HCT116 (cell line): ENCODE results near the gene RNF166. TPM values are rescaled to one million over a fixed set of nuclear protein-coding genes. Genes with fewer than 3 reads are reported as not detected.

Experiments
- ATAC-seq: fragments of 200-7000 bp; cut with Tn5 transposase; 2 replicates; pipeline ENCODE4 v1.9.1; 2020; ENCODE audit warnings: mild to moderate bottlenecking, moderate library complexity
- BruUV-seq: library from RNA; stranded (reverse); fragments of 400-500 nt; replicated peaks from 2 replicates; lab custom pipeline; 2021; lab: Mats Ljungman, UMichigan
- CTCF ChIA-PET: fragments of 300-600 bp; sonication (Branson Sonifier 250); formaldehyde crosslinking; loops from one replicate; lab custom pipeline; 2021; ENCODE audit warnings: antibody characterized with exemption; lab: Charles Lee
- POLR2A ChIA-PET: fragments of 300-600, 350-600 bp; sonication (Branson Sonifier 250); formaldehyde crosslinking; loops from one replicate; lab custom pipeline; 2021; ENCODE audit warnings: antibody characterized with exemption; lab: Charles Lee
- RAD21 ChIA-PET, 2 experiments: fragments of 300-600 bp; sonication (Branson Sonifier 250); formaldehyde crosslinking; loops; one replicate each; lab custom pipeline; 2023; ENCODE audit warnings: low total read pairs in 2 of 2; ENCODE audit not compliant: uncharacterized antibody in 2 of 2, unreplicated experiment in 2 of 2, low non-redundant PET in 1 of 2; lab: Charles Lee
- DNase-seq: peaks from one replicate; pipeline ENCODE4 v3.0.0-alpha.2; 2010; ENCODE audit warnings: low read depth, low spot score
- H2AFZ ChIP-seq: fragments of 200-600 bp; shearing (Covaris generic), sonication (generic); 2 replicates; pipeline ENCODE4 v1.6.1; 2017; ENCODE audit warnings: low read depth, mixed run types, mixed read lengths, antibody characterized with exemption, low read length; ENCODE audit not compliant: poor library complexity, severe bottlenecking
- H3K27ac ChIP-seq: 2 replicates; pipeline ENCODE4 v1.5.1; 2012; ENCODE audit warnings: low read depth, low read length
- H3K27me3 ChIP-seq: fragments of 200-600 bp; sonication (generic); 2 replicates; pipeline ENCODE4 v1.6.1; 2016; ENCODE audit warnings: mixed run types, low read length, mixed read lengths; ENCODE audit not compliant: insufficient read depth
- H3K36me3 ChIP-seq, 2 experiments: fragments of 200-500 bp in 1 of 2; fragments of 200-600 bp in 1 of 2; sonication (Bioruptor generic) in 1 of 2; sonication (generic) in 1 of 2; 2 replicates each; pipeline versions ENCODE4 v1.5.1 to v1.6.1; 2014 to 2016; ENCODE audit warnings: low read length in 2 of 2, inconsistent platforms in 1 of 2, mixed read lengths in 1 of 2, mixed run types in 1 of 2; ENCODE audit not compliant: insufficient read depth in 2 of 2, control insufficient read depth in 1 of 2
- H3K4me1 ChIP-seq, 2 experiments: fragments of 200-600 bp in 1 of 2; sonication (generic) in 1 of 2; 2 replicates each; pipeline versions ENCODE4 v1.5.1 to v1.6.1; 2012 to 2017; ENCODE audit warnings: low read length in 2 of 2, inconsistent platforms in 1 of 2, mild to moderate bottlenecking in 1 of 2, mixed read lengths in 1 of 2, mixed run types in 1 of 2, moderate library complexity in 1 of 2; ENCODE audit not compliant: insufficient read depth in 2 of 2, control insufficient read depth in 1 of 2
- H3K4me2 ChIP-seq: fragments of 200-600 bp; sonication (generic); 2 replicates; pipeline ENCODE4 v1.6.1; 2017; ENCODE audit warnings: mixed run types, low read length, mixed read lengths
- H3K4me3 ChIP-seq, 2 experiments: fragments of 200-600 bp in 1 of 2; sonication (generic) in 1 of 2; replicated peaks in 1 of 2; 2 replicates each; pipeline ENCODE4 v1.5.1; 2011 to 2016; ENCODE audit warnings: low read length in 2 of 2, control low read depth in 1 of 2, low read depth in 1 of 2, mild to moderate bottlenecking in 1 of 2, mixed read lengths in 1 of 2, mixed run types in 1 of 2
- H3K79me2 ChIP-seq: fragments of 200-600 bp; sonication (generic); 2 replicates; pipeline ENCODE4 v1.6.1; 2017; ENCODE audit warnings: mild to moderate bottlenecking, mixed run types, low read length, moderate library complexity, mixed read lengths; ENCODE audit not compliant: insufficient read depth
- H3K9ac ChIP-seq: fragments of 200-600 bp; sonication (generic); 2 replicates; pipeline ENCODE4 v1.6.1; 2016; ENCODE audit warnings: low read length, mixed read lengths
- H3K9me2 ChIP-seq: fragments of 200-600 bp; sonication (generic), shearing (Covaris generic); 2 replicates; pipeline ENCODE4 v1.6.1; 2017; ENCODE audit warnings: mixed run types, mild to moderate bottlenecking, moderate library complexity; ENCODE audit not compliant: insufficient read depth
- H3K9me3 ChIP-seq, 2 experiments: fragments of 200-500 bp in 1 of 2; fragments of 200-600 bp in 1 of 2; sonication (Bioruptor generic) in 1 of 2; sonication (generic) in 1 of 2; 2 replicates each; pipeline ENCODE4 v1.6.1; 2014 to 2017; ENCODE audit warnings: low read length in 2 of 2, mixed read lengths in 2 of 2, inconsistent platforms in 1 of 2, low read depth in 1 of 2, mild to moderate bottlenecking in 1 of 2, mixed run types in 1 of 2, moderate library complexity in 1 of 2; ENCODE audit not compliant: control insufficient read depth in 1 of 2, insufficient read depth in 1 of 2
- H4K20me1 ChIP-seq: fragments of 200-600 bp; sonication (generic), shearing (Covaris generic); 2 replicates; pipeline ENCODE4 v1.6.1; 2017; ENCODE audit warnings: mixed run types, mild to moderate bottlenecking, moderate library complexity; ENCODE audit not compliant: insufficient read depth
- EGR1 ChIP-seq: IDR thresholded peaks from 2 replicates; pipeline ENCODE4 v1.6.1; 2012; ENCODE audit warnings: low read depth
- ELF1 ChIP-seq: IDR thresholded peaks from 2 replicates; pipeline ENCODE4 v1.6.1; 2012; ENCODE audit warnings: low read depth, borderline replicate concordance
- FOSL1 ChIP-seq: IDR thresholded peaks from 2 replicates; pipeline ENCODE4 v1.6.1; 2012; ENCODE audit warnings: low read depth
- JUND ChIP-seq: IDR thresholded peaks from 2 replicates; pipeline ENCODE4 v1.6.1; 2012
- SIN3A ChIP-seq: IDR thresholded peaks from 2 replicates; pipeline ENCODE4 v1.6.1; 2012; ENCODE audit warnings: low read depth
- SRF ChIP-seq: IDR thresholded peaks from 2 replicates; pipeline ENCODE4 v1.6.1; 2012; ENCODE audit warnings: low read depth
- ZNF274 ChIP-seq: fragments of 200-500 bp; sonication (Bioruptor generic); IDR thresholded peaks from 2 replicates; pipeline ENCODE4 v1.6.1; 2014; ENCODE audit warnings: mild to moderate bottlenecking, low read depth, low read length, inconsistent platforms
- intact Hi-C: fragments of 100-400 bp; cut with micrococcal nuclease; formaldehyde crosslinking; loops from 2 replicates; pipeline ENCODE4 v1.10.0; 2022
- total RNA-seq: library from RNA; stranded (reverse); gene quantifications from one replicate; pipeline ENCODE4 v1.2.1, GENCODE V29; 2021; ENCODE audit not compliant: unreplicated experiment
- TF ChIP-seq, protein P1 (sequence below): IDR thresholded peaks from 2 replicates; pipeline ENCODE4 v1.6.1; 2012
- TF ChIP-seq, protein P2 (sequence below), 3 experiments: fragments of 200-600 bp in 1 of 3; sonication (generic) in 1 of 3; IDR thresholded peaks in 2 of 3; conservative IDR thresholded peaks in 1 of 3; 2 replicates each; pipeline ENCODE4 v1.5.1; 2012 to 2017; ENCODE audit warnings: low read depth in 2 of 3, low read length in 2 of 3, antibody characterized with exemption in 1 of 3, borderline replicate concordance in 1 of 3, control low read depth in 1 of 3, mild to moderate bottlenecking in 1 of 3, mixed read lengths in 1 of 3, mixed run types in 1 of 3, moderate library complexity in 1 of 3; ENCODE audit not compliant: insufficient read depth in 1 of 3
- TF ChIP-seq, protein P3 (sequence below): IDR thresholded peaks from 2 replicates; pipeline ENCODE4 v1.6.1; 2011; ENCODE audit warnings: mild to moderate bottlenecking, low read length, moderate library complexity; ENCODE audit not compliant: insufficient replicate concordance; ENCODE audit errors: extremely low read depth
- TF ChIP-seq, protein P4 (sequence below): IDR thresholded peaks from 2 replicates; pipeline ENCODE4 v1.6.1; 2012; ENCODE audit warnings: low read depth

The RNF166 gene
- total RNA-seq, 1 experiment from 2014 or later = 39.4 TPM

DNA sequence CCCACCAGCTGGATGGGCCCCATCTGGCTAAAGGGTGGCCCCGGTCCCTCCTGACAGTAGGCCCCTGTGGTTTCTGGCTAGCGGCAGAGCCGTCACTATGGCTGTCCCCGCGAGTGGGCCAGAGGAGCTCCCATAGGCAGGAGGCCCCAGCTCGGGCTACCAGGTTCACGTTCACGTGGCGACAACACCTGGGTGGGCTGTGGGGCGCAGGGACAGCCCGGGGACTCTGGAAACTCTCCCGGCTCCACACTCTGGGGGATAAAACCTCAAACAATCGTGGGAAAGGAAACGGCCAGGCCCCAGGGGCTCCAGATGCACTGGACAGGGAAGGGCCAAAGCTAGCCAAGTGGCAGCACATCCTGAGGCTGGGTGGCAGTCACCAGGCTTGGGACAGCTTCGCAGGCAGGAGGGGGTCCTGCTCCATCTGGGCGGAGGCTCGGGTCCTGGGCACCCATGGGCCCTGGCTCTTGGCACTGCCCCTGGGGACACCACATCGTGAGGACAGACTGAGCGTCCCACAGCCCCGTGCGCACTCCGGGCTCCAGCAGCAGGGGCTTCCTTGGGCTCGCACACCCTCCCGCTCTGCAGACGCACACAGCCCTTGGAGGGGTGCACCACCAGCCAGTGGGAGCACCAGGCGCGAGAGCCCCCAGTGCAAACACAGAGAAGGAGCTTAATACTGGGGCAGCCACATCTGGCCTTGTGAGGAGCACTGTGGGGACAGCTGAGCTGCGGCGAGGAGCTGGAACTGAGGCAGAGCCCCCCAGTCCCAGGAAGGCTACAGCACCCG is 4.4 kb downstream of the RNF166 start:
- ChIA-PET POLR2A (no interaction called here), CTCF (interaction anchor here (0.6 kb wide), 1 partner anchor 141 kb away, joined by 3 read pairs; no protein-coding TSS in a partner anchor)
- Histone ChIP-seq H3K9me3 (no peaks in the 10 kb centered on the region), H3K4me3 (no peak overlapping the region), H3K27ac (no peak overlapping the region; the same call in 1 of the 2 replicates), H3K27me3 (no peaks in the 10 kb centered on the region), H4K20me1 (no peaks in the 10 kb centered on the region), H3K79me2 (peaks cover 14% of the 10 kb centered on the region), H3K4me2 (no peak overlapping the region), H3K9me2 (no peaks in the 10 kb centered on the region), H3K36me3 (peaks cover 2 to 3% of the 10 kb centered on the region in 2 experiments; a peak in 1 of 4 replicates), H3K4me1 (peaks cover 7 to 8% of the 10 kb centered on the region in 2 experiments; a peak in 3 of 4 replicates)
- ATAC-seq (no peak), DNase-seq (no peak)
- TF ChIP-seq ZNF274 (no peak), JUND (no peak), SRF (no peak), SIN3A (no peak), ELF1 (no peak), FOSL1 (no peak), EGR1 (no peak)
- TF ChIP-seq, protein P1, sequence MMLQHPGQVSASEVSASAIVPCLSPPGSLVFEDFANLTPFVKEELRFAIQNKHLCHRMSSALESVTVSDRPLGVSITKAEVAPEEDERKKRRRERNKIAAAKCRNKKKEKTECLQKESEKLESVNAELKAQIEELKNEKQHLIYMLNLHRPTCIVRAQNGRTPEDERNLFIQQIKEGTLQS = no peak
- TF ChIP-seq, protein P2, sequence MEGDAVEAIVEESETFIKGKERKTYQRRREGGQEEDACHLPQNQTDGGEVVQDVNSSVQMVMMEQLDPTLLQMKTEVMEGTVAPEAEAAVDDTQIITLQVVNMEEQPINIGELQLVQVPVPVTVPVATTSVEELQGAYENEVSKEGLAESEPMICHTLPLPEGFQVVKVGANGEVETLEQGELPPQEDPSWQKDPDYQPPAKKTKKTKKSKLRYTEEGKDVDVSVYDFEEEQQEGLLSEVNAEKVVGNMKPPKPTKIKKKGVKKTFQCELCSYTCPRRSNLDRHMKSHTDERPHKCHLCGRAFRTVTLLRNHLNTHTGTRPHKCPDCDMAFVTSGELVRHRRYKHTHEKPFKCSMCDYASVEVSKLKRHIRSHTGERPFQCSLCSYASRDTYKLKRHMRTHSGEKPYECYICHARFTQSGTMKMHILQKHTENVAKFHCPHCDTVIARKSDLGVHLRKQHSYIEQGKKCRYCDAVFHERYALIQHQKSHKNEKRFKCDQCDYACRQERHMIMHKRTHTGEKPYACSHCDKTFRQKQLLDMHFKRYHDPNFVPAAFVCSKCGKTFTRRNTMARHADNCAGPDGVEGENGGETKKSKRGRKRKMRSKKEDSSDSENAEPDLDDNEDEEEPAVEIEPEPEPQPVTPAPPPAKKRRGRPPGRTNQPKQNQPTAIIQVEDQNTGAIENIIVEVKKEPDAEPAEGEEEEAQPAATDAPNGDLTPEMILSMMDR (IDR thresholded peaks at IDR 0.05 in 2 of 3, conservative IDR thresholded peaks at IDR 0.05 in 1 of 3; ENCODE audit: borderline replicate concordance in 1 of 3, insufficient read depth in 1 of 3, low read depth in 2 of 3, low read length in 2 of 3) = no peak
- TF ChIP-seq, protein P3, sequence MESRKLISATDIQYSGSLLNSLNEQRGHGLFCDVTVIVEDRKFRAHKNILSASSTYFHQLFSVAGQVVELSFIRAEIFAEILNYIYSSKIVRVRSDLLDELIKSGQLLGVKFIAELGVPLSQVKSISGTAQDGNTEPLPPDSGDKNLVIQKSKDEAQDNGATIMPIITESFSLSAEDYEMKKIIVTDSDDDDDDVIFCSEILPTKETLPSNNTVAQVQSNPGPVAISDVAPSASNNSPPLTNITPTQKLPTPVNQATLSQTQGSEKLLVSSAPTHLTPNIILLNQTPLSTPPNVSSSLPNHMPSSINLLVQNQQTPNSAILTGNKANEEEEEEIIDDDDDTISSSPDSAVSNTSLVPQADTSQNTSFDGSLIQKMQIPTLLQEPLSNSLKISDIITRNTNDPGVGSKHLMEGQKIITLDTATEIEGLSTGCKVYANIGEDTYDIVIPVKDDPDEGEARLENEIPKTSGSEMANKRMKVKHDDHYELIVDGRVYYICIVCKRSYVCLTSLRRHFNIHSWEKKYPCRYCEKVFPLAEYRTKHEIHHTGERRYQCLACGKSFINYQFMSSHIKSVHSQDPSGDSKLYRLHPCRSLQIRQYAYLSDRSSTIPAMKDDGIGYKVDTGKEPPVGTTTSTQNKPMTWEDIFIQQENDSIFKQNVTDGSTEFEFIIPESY = no peak
- TF ChIP-seq, protein P4, sequence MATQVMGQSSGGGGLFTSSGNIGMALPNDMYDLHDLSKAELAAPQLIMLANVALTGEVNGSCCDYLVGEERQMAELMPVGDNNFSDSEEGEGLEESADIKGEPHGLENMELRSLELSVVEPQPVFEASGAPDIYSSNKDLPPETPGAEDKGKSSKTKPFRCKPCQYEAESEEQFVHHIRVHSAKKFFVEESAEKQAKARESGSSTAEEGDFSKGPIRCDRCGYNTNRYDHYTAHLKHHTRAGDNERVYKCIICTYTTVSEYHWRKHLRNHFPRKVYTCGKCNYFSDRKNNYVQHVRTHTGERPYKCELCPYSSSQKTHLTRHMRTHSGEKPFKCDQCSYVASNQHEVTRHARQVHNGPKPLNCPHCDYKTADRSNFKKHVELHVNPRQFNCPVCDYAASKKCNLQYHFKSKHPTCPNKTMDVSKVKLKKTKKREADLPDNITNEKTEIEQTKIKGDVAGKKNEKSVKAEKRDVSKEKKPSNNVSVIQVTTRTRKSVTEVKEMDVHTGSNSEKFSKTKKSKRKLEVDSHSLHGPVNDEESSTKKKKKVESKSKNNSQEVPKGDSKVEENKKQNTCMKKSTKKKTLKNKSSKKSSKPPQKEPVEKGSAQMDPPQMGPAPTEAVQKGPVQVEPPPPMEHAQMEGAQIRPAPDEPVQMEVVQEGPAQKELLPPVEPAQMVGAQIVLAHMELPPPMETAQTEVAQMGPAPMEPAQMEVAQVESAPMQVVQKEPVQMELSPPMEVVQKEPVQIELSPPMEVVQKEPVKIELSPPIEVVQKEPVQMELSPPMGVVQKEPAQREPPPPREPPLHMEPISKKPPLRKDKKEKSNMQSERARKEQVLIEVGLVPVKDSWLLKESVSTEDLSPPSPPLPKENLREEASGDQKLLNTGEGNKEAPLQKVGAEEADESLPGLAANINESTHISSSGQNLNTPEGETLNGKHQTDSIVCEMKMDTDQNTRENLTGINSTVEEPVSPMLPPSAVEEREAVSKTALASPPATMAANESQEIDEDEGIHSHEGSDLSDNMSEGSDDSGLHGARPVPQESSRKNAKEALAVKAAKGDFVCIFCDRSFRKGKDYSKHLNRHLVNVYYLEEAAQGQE = no peak
- TF ChIP-seq, all 23 proteins: peak for 0
- Histone ChIP-seq H3K9ac (no peak overlapping the region), H2AFZ (no peak overlapping the region)
- no TSS peak for BruUV-seq
- RAD21 ChIA-PET = no interaction called here
- intact Hi-C loops = no loop called here
